GM13976 (cell line): ENCODE measurements around the gene STK17B.

Experiments used
- DNase-seq: peaks from one replicate; pipeline ENCODE4 v3.0.0; 2012; ENCODE audit warnings: low spot score
- in situ Hi-C: fragments of 300-500 bp; cut with MboI; formaldehyde crosslinking; loops from one replicate; pipeline ENCODE4 v1.12.0; 2022; ENCODE audit warnings: low sequenced_read_pairs, mixed read lengths, inconsistent platforms; ENCODE audit not compliant: unreplicated experiment
- TF ChIP-seq, protein P1 (sequence below): IDR thresholded peaks from 2 replicates; pipeline ENCODE4 v1.5.1; 2012; ENCODE audit warnings: borderline replicate concordance, mild to moderate bottlenecking; ENCODE audit not compliant: insufficient read depth; ENCODE audit errors: extremely low read depth, missing control alignments, control extremely low read depth

STK17B gene

DNA sequence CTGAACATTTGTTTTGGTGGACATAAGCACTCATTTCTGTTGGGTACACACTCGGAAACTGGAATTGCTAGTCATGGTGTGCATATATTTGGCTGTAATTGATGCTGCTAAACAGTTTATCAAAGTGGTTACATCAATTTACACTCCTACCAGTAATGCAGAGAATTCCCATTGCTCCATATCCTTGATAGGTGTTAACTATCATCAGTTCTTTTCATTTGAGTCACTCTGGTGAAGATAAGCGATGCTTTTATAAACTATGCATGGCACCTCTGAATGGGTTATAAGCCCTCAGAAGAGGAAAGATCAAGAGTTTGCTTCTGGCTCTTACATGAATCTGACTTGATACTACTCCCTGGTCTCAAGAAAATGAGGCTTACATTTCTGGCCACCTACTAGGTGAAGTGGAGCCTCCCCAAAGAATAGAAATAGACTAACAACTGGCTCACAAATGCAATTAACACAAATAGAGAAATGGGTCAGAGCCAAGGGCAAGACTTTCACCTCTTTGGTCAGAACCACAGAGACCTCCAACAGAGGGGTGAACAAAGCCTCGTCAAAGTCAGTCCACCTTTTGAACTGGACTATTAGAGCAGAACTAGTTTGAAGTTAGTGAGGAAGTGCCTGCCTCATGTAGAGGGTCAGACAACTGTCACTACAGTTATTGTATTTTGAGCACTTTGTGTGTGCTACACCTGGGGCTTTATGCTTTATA lies 15.0 kb upstream of the STK17B start:
- in situ Hi-C loops = no loop called here
- TF ChIP-seq, protein P1, sequence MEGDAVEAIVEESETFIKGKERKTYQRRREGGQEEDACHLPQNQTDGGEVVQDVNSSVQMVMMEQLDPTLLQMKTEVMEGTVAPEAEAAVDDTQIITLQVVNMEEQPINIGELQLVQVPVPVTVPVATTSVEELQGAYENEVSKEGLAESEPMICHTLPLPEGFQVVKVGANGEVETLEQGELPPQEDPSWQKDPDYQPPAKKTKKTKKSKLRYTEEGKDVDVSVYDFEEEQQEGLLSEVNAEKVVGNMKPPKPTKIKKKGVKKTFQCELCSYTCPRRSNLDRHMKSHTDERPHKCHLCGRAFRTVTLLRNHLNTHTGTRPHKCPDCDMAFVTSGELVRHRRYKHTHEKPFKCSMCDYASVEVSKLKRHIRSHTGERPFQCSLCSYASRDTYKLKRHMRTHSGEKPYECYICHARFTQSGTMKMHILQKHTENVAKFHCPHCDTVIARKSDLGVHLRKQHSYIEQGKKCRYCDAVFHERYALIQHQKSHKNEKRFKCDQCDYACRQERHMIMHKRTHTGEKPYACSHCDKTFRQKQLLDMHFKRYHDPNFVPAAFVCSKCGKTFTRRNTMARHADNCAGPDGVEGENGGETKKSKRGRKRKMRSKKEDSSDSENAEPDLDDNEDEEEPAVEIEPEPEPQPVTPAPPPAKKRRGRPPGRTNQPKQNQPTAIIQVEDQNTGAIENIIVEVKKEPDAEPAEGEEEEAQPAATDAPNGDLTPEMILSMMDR = no peak

DNA sequence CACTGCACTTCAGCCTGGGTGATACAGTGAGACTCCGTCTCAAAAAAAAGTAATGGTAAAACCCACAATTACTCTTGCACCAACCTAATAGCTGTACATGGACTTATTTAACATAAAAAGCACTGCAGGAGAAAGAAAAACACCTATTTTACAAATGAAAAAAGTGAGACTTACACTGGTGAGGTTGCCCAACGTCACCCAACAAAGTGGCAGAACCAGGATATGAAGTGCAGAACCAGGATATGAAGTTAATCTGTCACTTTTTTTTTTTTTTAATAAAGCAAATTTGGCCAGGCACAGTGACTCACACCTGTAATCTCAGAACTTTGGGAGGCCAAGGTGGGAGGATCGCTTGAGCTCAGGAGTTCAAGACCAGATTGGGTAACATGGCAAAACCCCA lies 13.5 kb upstream of the STK17B start:
- TF ChIP-seq, protein P1 = no peak
- no peak for DNase-seq
- in situ Hi-C loops = no loop called here

More for the DNA sequence above, 15.0 kb upstream of the STK17B start:
- DNase-seq = no peak

DNA sequence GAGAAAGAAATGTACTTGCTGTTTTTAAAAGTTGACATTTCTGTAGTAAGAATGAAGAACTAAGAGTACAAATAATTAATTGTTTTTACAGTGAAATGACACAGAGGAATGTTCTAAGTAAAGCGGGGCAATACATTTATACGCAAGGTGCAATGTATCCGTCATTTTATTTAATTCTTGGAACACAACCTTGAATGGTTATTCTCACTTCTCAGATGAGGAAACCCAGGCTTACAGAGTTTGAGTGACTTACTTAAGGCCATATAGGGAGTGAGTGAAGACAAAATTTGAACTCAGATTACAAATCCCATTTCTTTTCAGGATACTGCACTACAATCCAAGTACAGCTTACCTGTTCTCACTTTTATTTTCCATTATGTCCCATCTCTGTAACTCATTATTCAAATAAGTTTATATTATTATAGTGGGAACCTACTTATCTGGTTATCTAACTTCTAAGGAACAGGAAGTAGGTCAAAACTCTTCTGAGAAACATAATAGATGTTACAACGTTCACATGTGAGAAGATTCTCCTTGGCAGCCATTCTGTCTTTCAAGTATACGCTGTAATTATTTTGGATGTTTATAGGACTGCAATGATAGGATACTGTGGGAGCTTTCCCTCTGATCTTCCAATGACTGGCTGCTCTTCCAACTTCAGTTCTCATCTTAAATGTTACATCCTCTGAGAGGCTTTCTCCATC lies 12.3 kb upstream of the STK17B start:
- in situ Hi-C loops = no loop called here
- no peak for DNase-seq
- TF ChIP-seq, protein P1 = no peak

DNA sequence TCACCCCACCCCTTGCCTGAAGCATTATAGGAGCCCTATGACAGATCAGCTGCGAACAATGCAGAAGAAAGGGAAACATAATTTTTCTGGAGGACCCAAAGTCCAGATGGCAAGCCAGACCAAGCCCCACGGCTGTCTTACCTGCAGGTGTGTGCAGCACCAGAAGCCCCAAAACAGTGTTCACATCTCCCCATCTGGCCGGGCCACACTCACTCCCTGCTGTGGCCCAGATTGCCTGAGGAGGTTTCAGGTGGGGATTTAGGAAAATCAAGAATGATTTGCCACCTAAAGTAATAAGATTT lies 11.7 kb upstream of the STK17B start:
- TF ChIP-seq, protein P1 = no peak
- no peak for DNase-seq
- in situ Hi-C loops = no loop called here

DNA sequence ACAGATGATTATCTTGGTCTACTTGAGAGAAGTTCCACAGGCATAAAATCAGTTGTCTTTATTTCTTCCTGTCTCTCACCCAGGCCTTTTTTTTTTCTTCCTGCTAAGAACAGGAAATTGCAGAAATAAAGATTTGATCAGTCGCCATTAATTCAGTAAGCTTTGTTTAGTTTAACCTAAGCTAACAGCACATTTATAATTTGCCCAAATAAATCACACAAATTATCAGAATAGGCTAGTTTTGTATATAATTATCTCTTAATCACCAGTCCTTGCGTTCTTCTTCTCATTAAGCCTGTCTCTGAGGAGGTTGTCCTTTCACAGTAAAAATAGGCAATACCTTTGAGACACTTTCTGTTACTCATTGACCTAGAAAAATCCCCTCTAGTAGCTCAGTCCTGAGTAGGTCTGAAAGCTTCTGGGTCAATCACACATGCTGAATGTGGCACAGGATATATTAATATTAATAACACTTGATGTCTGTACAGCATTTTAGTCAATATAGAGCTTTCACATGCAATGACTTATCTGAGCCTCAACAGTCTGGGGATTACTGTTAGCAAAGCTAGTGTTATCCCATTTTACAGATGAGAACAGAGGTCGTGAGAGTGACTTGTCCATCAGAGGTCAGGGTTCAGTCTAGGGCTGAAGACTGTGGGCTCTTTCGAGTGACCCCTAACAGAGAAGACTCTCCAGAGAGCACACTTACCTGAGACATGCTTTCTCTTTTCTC lies 11.2 kb upstream of the STK17B start:
- DNase-seq = peak; percentile 36
- TF ChIP-seq, protein P1 = no peak
- in situ Hi-C loops = no loop called here

DNA sequence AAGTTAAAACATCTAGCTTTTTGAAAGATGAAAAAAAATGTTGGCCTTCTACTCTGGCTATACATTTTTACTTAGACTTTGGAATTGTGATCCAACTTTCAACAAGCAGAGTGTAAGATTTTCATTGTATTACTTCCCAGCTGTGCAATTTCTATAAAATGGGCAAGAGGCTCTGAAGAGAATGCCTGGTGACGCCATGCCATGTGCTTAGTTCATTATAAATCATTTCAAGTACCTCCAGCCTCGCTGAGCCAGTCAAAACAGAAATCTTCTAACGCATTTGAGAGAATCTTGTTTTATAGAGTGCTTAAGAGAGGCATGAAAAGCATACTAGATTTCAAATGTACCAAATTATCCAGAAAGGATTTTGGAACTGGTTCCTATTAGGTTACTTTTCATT lies 10.1 kb upstream of the STK17B start:
- TF ChIP-seq, protein P1 = no peak
- in situ Hi-C loops = no loop called here
- no peak for DNase-seq
